Tibial artery (tissue), 4 donors: Measurements from ENCODE around the gene MAGOH.

Experiments used
- DNase-seq, 2 donors: peaks; one replicate each; pipeline ENCODE4 v3.0.0-alpha.2; 2019
- H3K27ac ChIP-seq, 2 donors: fragments of 200-600 bp; sonication (generic) in 1 of 2; 1 replicate in 1 of 2; 2 replicates in 1 of 2; pipeline ENCODE4 v1.5.1; 2018 to 2019; ENCODE audit warnings: mild to moderate bottlenecking in 1 of 2
- H3K27me3 ChIP-seq, 2 donors: fragments of 200-600 bp; sonication (generic) in 1 of 2; one replicate each; pipeline versions ENCODE4 v1.5.1 to v1.6.0; 2016 to 2019
- H3K36me3 ChIP-seq, 3 donors: fragments of 200-600 bp; sonication (generic) in 2 of 3; one replicate each; pipeline ENCODE4 v1.5.1; 2016 to 2019; ENCODE audit warnings: mild to moderate bottlenecking in 2 of 3
- H3K4me1 ChIP-seq, 4 donors: fragments of 200-600 bp; sonication (generic) in 2 of 4; 1 replicate in 3 of 4; 2 replicates in 1 of 4; pipeline ENCODE4 v1.5.1; 2016 to 2019
- H3K4me3 ChIP-seq, 2 donors: fragments of 200-600 bp; sonication (generic) in 1 of 2; 1 replicate in 1 of 2; 2 replicates in 1 of 2; pipeline ENCODE4 v1.5.1; 2018 to 2019; ENCODE audit warnings: mild to moderate bottlenecking in 2 of 2
- H3K9me3 ChIP-seq, 3 donors: fragments of 200-600 bp; sonication (generic) in 1 of 3; one replicate each; pipeline ENCODE4 v1.5.1; 2016 to 2019
- CTCF ChIP-seq, 2 experiments: fragments of 200-600 bp in 1 of 2; fragments of 450-650 bp in 1 of 2; IDR thresholded peaks; one replicate each; pipeline ENCODE4 v1.5.1; 2017 to 2019; ENCODE audit warnings: antibody characterized with exemption in 2 of 2, mild to moderate bottlenecking in 1 of 2, moderate library complexity in 1 of 2
- intact Hi-C: fragments of 100-400 bp; cut with DNase I; formaldehyde crosslinking; loops from one replicate; pipeline ENCODE4 v1.15.0; 2023; ENCODE audit warnings: low total_unique reads

The MAGOH gene

GRCh38 chr1:53254011-53254640 lies 15.8 kb upstream of the MAGOH start:
- Histone ChIP-seq H3K27ac (no peak overlapping the region), H3K9me3 (no peaks in the 10 kb centered on the region), H3K4me3 (no peak overlapping the region), H3K27me3 (no peaks in the 10 kb centered on the region), H3K4me1 (no peaks in the 10 kb centered on the region), H3K36me3 (peaks cover 0 to 19% (median 0%) of the 10 kb centered on the region in 3 donors)
- DNase-seq, result no peak
- no peak for TF ChIP-seq CTCF (IDR thresholded peaks at IDR 0.05)
- intact Hi-C loops, result no loop called here

- intact Hi-C loops, result no loop called here
Observed at GRCh38 chr1:53250325-53250724, 12.0 kb upstream of the MAGOH start.

GRCh38 chr1:53249706-53250105 lies 11.4 kb upstream of the MAGOH start:
- intact Hi-C loops, result no loop called here
- no peaks in the 10 kb centered on the region for H3K27me3 ChIP-seq
- H3K9me3 ChIP-seq, result no peaks in the 10 kb centered on the region
- DNase-seq, result no peak
- H3K27ac ChIP-seq, result no peak overlapping the region
- H3K4me1 ChIP-seq, result no peaks in the 10 kb centered on the region
- H3K4me3 ChIP-seq, result no peak overlapping the region
- H3K36me3 ChIP-seq, result peaks cover 0 to 2% (median 0%) of the 10 kb centered on the region in 3 donors
- TF ChIP-seq CTCF (IDR thresholded peaks at IDR 0.05), result no peak

More at GRCh38 chr1:53250325-53250724, 12.0 kb upstream of the MAGOH start:
- no peak overlapping the region for H3K4me3 ChIP-seq
- H3K27me3 ChIP-seq, result no peaks in the 10 kb centered on the region
- H3K36me3 ChIP-seq, result peaks cover 0 to 5% (median 0%) of the 10 kb centered on the region in 3 donors
- no peaks in the 10 kb centered on the region for H3K9me3 ChIP-seq
- no peak overlapping the region for H3K27ac ChIP-seq
- H3K4me1 ChIP-seq, result no peaks in the 10 kb centered on the region
- no peak for DNase-seq
- no peak for TF ChIP-seq CTCF (IDR thresholded peaks at IDR 0.05)

GRCh38 chr1:53246261-53247134 lies 8.2 kb upstream of the MAGOH start:
- Histone ChIP-seq H3K4me1 (no peaks in the 10 kb centered on the region), H3K4me3 (no peak overlapping the region), H3K36me3 (no peaks in the 10 kb centered on the region), H3K9me3 (no peaks in the 10 kb centered on the region), H3K27ac (no peak overlapping the region), H3K27me3 (no peaks in the 10 kb centered on the region)
- intact Hi-C loops, result no loop called here
- no peak for TF ChIP-seq CTCF (IDR thresholded peaks at IDR 0.05)
- DNase-seq, result no peak

GRCh38 chr1:53244141-53244540 lies 5.8 kb upstream of the MAGOH start:
- peaks cover 0 to 1% (median under 1%) of the 10 kb centered on the region in 4 donors for H3K4me1 ChIP-seq
- no peak overlapping the region for H3K4me3 ChIP-seq
- TF ChIP-seq CTCF (IDR thresholded peaks at IDR 0.05), result no peak
- no peak overlapping the region for H3K27ac ChIP-seq
- intact Hi-C loops, result no loop called here
- no peaks in the 10 kb centered on the region for H3K36me3 ChIP-seq
- DNase-seq, result no peak
- no peaks in the 10 kb centered on the region for H3K9me3 ChIP-seq
- no peaks in the 10 kb centered on the region for H3K27me3 ChIP-seq
